HG02852 (cell line): ENCODE data around the gene RASL11A.

Experiments used
- ATAC-seq: cut with Tn5 transposase; IDR thresholded peaks from one replicate; pipeline ENCODE4 v1.9.1; 2021; ENCODE audit warnings: mild to moderate bottlenecking, moderate library complexity; ENCODE audit not compliant: unreplicated experiment

The RASL11A gene

GRCh38 chr13:27270594-27271520, at the start of gene RASL11A:
Gene RASL11A (plus strand): TSS chr13:27270830. CDS start chr13:27270945, 115 bp downstream.
- peak; percentile 88 for ATAC-seq

- ATAC-seq: peak; percentile 78
Measured at GRCh38 chr13:27222100-27222499, 48.5 kb upstream of the RASL11A start.

DNA sequence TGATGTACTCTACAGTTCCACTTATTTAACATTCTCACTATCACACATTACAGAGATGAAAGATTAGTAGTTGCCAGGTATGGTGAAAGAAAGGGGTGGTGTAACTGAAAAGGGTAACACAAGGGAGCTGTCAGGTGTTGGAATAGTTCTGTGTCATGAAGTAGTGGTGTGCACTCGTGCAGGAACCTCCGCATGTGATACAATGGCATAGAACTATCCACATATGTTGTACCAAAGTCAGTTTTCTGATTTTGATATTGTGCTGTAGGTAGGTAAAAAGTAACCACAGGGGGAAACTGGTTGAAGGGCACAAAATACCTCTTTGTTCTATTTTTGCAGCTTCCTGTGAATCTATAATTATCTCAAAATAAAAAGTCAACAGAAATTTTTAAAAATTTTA, 43.6 kb upstream of the RASL11A start:
- no peak for ATAC-seq

DNA sequence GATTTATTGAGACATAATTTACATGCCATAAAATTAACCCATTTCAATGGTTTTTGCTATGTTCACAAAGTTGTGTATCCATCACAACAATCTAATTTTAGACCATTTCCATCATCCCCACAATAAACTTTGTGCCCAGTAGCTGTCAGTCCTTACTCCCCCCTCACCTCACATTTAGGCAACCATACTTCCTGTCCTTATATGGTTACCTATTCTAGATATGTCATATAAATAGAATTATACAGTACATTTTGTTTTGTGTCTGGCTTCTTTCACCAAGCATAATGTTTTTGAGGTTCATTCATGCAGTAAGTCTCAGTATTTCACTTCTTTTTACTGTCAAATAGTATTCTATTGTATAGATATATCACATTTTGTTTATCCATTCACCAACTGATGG, 42.5 kb upstream of the RASL11A start:
- ATAC-seq: no peak

GRCh38 chr13:27229642-27230041, 41.0 kb upstream of the RASL11A start:
- no peak for ATAC-seq

DNA sequence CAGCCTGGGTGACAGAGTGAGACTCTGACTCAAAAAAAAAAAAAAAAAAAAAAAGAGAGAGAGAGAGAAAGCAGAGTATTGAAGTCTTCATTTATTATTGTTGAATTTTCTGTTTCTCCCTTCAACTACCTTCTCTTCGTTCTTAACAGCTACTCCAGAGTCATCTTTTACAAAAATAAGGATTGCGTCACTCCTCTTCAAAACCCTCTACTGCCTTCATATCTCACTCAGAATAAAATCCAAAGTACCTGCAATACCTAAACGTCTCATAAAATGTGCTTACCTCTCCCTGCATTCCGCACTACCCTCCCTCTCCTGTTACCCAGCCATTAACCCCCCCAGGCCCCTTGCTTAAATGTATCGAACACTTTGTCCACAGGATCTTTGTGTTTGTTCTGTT, 36.7 kb upstream of the RASL11A start:
- no peak for ATAC-seq

GRCh38 chr13:27236478-27236877, 34.2 kb upstream of the RASL11A start:
- ATAC-seq: no peak

DNA sequence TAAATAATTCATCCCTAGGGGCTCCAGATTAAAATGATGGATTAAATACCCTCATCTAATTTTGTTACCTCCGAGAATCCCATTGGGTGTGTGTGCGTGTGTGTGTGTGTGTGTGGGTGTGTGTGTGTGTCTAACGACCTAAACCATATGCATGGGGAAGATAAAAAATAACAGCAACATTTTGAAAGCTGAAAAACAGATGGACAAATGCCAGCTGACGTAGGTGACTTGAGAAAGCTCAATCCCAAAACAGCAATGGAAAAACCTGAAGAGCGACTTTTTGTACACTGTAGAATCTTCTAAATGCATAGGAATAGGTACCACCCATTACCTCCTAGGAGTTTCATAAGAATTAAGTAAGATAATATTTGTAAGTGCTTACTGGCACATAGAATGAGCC, 27.9 kb upstream of the RASL11A start:
- no peak for ATAC-seq

GRCh38 chr13:27245610-27246009, 25.0 kb upstream of the RASL11A start:
- no peak for ATAC-seq

GRCh38 chr13:27250833-27251165, 19.8 kb upstream of the RASL11A start:
- ATAC-seq: no peak

DNA sequence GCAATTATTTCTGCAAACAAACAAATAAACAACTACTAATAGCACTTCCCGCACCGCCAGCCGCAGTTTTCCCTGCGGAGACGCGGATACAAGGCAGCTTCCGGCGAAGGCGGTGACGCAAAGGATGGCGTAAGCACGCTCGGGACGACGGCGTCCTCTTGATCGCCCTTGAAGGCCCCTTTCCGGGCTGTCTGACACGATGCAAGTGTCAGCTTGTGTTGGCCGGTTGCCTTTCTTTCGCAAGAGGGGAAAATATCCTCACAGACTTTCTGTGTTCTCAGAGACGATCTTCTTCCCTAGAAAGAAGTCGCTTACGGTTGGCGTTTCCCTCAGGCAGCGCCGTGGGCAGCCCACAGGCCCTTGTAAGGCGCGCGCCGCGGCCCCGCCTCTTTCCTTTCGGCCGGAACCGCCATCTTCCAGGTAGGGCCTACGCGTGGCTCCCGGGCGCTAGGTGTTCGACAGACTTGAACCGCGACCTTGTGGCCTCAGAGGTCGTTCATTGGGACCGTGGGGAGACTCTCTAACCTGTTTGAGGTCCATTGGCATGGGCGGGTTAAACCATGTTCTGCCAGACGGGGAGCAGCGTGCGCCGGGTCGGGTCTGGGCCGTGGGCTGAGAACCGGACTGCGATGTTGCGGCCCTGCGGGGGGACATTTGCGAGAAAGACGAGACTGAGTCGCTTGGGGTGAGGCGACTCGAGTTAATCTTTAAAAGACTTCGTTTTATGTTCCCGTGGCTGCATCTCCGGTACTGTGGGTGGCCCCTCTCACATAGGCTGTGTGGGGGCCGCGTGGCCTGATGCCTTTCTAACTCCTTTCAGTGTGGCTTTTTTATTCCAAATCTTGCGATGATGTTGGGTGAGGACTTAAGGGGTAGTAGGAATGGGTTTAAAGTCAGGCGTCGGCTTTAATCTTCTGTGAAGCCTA, 19.2 kb upstream of the RASL11A start, which contains the start of gene RPL21:
Gene RPL21 (plus strand): TSS at position 393 of the 926 bp plus-strand sequence. CDS start 2,219 bp downstream, outside the sequence.
- ATAC-seq: peak; percentile 95

DNA sequence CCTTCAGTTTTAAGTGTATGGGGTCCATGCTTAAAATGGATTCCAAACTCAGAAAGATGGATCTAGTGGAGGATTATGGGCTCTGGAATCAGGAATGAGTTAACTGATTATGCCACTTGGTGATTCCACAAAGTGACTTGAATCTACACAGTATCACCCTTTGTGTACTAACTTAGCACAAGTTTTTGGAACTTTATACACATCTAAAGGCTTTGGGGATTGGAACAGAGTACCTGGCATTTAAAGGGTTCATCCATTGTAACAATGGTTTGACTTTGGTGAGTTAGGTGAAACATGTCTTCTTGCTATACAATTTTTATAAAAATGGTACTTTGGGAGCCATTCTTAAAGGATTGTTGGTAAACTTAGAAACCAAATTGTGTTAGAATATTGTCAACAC, 18.2 kb upstream of the RASL11A start:
- no peak for ATAC-seq

DNA sequence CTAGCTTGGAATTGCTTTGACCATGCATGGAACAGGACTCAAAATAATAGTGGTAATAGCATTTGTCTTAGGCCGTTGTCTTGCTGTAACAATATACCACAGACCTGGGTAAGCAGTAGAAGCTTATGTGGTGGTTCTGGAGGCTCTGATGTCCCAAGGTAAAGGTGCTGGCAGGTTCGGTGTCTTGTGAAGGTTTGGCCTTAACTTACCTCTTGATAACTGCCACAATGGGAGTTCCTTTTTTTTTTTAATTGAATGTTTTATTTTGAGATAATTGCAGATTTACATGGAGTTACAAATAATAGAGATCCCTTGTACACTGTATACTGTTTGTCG, 13.4 kb upstream of the RASL11A start:
- no peak for ATAC-seq

- ATAC-seq: no peak
Measured at GRCh38 chr13:27257648-27258253, 12.9 kb upstream of the RASL11A start.

DNA sequence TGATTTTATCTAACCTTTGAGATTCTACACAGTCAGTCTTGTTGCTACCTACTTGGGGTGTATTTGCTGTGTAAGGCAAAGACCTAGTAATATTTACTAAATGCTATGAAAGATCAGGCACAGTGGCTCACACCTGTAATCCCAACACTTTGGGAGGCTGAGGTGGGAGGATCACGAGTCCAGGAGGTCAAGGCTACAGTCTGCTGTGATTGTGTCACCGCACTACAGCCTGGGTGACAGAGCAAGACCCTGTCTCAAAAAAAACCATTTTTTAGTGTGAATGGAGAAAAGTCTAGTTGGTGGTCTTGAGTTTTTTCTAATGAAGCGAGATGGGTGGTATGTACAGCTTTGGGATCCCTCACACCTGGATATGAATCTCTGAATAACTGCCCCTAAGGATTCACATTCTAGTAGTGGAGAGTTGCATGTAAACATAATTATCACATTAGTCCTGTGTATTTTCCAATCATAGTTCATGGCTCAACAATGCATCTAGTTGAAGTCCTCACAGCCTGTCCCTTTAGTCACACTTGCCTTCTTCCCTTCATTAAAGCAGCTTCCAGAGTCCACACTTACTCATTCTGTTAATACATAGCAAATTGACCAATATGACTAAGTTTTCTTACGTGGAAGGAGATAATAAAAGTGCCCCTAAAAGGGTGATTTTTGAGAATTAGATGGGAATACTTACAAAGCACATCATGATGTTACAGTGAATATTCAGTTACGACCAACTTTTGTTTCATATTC, 11.8 kb upstream of the RASL11A start:
- ATAC-seq: no peak

DNA sequence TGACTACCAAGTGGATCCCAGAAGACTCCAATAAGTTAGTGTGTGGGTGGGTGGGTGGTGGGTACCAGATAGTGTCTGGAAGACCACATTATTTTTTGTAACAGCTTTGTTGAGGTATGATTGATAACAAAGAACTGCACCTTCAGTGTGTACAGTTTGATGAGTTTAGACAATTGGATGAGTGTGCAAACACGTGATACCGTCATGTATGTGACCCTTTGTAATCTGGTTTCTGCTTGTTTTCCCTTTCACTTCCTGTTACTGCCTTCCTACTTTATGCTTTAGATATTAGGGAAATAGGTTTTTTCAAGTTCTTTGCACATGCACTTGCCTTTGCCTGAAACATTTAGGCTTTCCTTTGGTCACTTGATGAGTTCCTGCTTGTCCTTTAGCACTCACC, 10.8 kb upstream of the RASL11A start:
- no peak for ATAC-seq

DNA sequence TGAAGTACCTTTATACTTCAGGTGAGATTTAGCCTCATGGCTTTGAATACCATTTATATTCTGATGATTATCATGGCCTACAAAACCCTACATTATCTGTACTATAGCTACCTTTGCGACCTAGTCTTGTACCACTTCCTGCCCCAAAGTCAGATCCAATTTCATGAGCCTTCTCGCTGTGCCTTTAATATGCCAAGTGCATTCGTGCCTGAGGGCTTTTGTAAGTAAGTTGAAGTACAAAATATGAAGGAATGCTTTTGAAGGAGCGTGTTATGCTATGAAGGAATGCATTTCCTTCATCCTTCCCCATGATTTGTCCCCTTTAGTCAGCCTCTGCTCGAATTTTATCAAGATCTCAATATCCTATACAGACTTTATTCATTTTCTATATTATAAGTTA, 9.2 kb upstream of the RASL11A start:
- ATAC-seq: no peak

GRCh38 chr13:27263438-27263837, 7.2 kb upstream of the RASL11A start:
- no peak for ATAC-seq

GRCh38 chr13:27264181-27264580, 6.4 kb upstream of the RASL11A start:
- ATAC-seq: no peak

DNA sequence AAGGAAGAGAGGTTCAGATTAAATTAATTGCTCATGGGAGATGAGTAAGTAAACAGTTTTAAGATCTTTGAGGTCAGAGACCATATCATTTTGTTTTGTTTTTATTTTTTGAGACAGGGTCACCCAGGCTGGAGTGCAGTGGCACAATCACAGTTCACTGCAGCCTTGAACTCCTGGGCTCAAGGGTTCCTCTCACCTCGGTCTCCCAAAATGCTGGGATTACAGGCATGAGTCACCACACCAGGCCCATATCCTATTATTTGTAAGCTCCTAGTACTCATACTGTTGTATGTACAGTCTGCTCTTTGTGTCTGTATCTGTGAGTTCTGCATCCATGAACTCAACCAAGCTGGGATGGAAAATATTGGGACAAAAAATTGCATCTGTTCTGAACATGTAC, 6.0 kb upstream of the RASL11A start:
- no peak for ATAC-seq

DNA sequence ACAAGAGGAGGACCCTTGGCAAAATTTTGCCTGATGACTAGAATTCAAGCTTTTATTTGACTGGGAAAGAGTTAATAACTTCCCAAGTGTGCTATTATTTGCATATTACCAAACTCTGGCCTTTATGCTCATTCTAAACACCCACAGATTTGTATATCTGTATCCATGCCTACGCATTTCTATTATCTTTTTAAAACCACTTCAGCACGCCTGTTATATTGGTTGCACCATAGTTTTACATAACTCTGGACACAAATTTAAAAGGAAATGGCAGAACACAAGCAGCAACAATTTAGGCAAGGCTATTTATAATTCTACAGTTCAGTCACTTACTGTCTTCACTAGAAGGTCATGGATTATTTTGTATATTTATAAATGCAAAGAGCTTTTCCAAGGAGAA, 3.7 kb upstream of the RASL11A start:
- no peak for ATAC-seq
